NCI-H82 treated with DMSO at 0.1 percent for 48 hours (cell line): Measurements from ENCODE around the gene TUFT1.
A peak's percentile ranks its signal among the peaks of the same experiment; 100 is the strongest.

Source experiments
- DNase-seq: peaks from one replicate; lab custom pipeline; 2025; ENCODE audit not compliant: unreplicated experiment; lab: John Stamatoyannopoulos, UW

Gene TUFT1

GRCh38 chr1:151536499-151536898 is 3.6 kb upstream of the TUFT1 start:
- no peak for DNase-seq

- no peak for DNase-seq
Observed at GRCh38 chr1:151537112-151537511, 3.0 kb upstream of the TUFT1 start.

GRCh38 chr1:151539321-151540020 is 638 bp upstream of the TUFT1 start:
- DNase-seq, result peak; percentile 85

GRCh38 chr1:151540982-151541377 is 871 bp downstream of the TUFT1 start:
- peak; percentile 11 for DNase-seq

- no peak for DNase-seq
Observed at GRCh38 chr1:151541752-151542151, 1.6 kb downstream of the TUFT1 start.

- no peak for DNase-seq
Observed at GRCh38 chr1:151542710-151543129, 2.6 kb downstream of the TUFT1 start.

- no peak for DNase-seq
Observed at GRCh38 chr1:151545542-151545941, 5.4 kb downstream of the TUFT1 start.

GRCh38 chr1:151546011-151546925 is 6.2 kb downstream of the TUFT1 start:
- no peak for DNase-seq

GRCh38 chr1:151547119-151547899 is 7.2 kb downstream of the TUFT1 start:
- no peak for DNase-seq

- no peak for DNase-seq
Observed at GRCh38 chr1:151547900-151548230, 7.8 kb downstream of the TUFT1 start.

- no peak for DNase-seq
Observed at GRCh38 chr1:151549199-151549598, 9.1 kb downstream of the TUFT1 start.

- no peak for DNase-seq
Observed at GRCh38 chr1:151553659-151554058, 13.6 kb downstream of the TUFT1 start.

- DNase-seq, result no peak
Observed at GRCh38 chr1:151556052-151556451, 15.9 kb downstream of the TUFT1 start.

- DNase-seq, result no peak
Observed at GRCh38 chr1:151562661-151563060, 22.6 kb downstream of the TUFT1 start.

- DNase-seq, result no peak
Observed at GRCh38 chr1:151563376-151563775, 23.3 kb downstream of the TUFT1 start.

- no peak for DNase-seq
Observed at GRCh38 chr1:151565502-151566189, 25.5 kb downstream of the TUFT1 start.

- DNase-seq, result no peak
Observed at GRCh38 chr1:151568626-151569088, 28.5 kb downstream of the TUFT1 start.

- no peak for DNase-seq
Observed at GRCh38 chr1:151570819-151571218, 30.7 kb downstream of the TUFT1 start.

- DNase-seq, result no peak
Observed at GRCh38 chr1:151574575-151575529, 34.7 kb downstream of the TUFT1 start.

GRCh38 chr1:151577173-151577572 is 37.1 kb downstream of the TUFT1 start:
- DNase-seq, result no peak
